HG03039 (cell line): ENCODE data around the gene FN1.
A peak's percentile ranks its signal among the peaks of the same experiment; 100 is the strongest.

Experiments
- ATAC-seq: cut with Tn5 transposase; IDR thresholded peaks from one replicate; pipeline ENCODE4 v1.9.1; 2021; ENCODE audit warnings: mild to moderate bottlenecking, moderate library complexity; ENCODE audit not compliant: unreplicated experiment

Gene FN1

GRCh38 chr2:215442401-215442787 is 6.5 kb upstream of the FN1 start:
- ATAC-seq: no peak

- ATAC-seq: no peak
Measured at GRCh38 chr2:215441560-215442400, 5.9 kb upstream of the FN1 start.

GRCh38 chr2:215439980-215440512 is 4.2 kb upstream of the FN1 start:
- ATAC-seq: no peak

- no peak for ATAC-seq
Measured at GRCh38 chr2:215439404-215439803, 3.5 kb upstream of the FN1 start.

GRCh38 chr2:215437614-215438013 is 1.7 kb upstream of the FN1 start:
- ATAC-seq: no peak

GRCh38 chr2:215436705-215437565 is 1.1 kb upstream of the FN1 start:
- no peak for ATAC-seq

GRCh38 chr2:215435280-215435869 is 493 bp downstream of the FN1 start:
- peak; percentile 21 for ATAC-seq

GRCh38 chr2:215434447-215435279 is 1.2 kb downstream of the FN1 start:
- no peak for ATAC-seq

GRCh38 chr2:215432759-215433594 is 2.9 kb downstream of the FN1 start:
- no peak for ATAC-seq

- ATAC-seq: no peak
Measured at GRCh38 chr2:215431778-215432758, 3.8 kb downstream of the FN1 start.

- ATAC-seq: no peak
Measured at GRCh38 chr2:215431290-215431689, 4.6 kb downstream of the FN1 start.

GRCh38 chr2:215430528-215431187 is 5.2 kb downstream of the FN1 start:
- ATAC-seq: no peak

GRCh38 chr2:215429424-215429823 is 6.4 kb downstream of the FN1 start:
- no peak for ATAC-seq

- no peak for ATAC-seq
Measured at GRCh38 chr2:215428060-215428910, 7.6 kb downstream of the FN1 start.

GRCh38 chr2:215427585-215427984 is 8.3 kb downstream of the FN1 start:
- ATAC-seq: no peak

GRCh38 chr2:215425021-215425782 is 10.7 kb downstream of the FN1 start:
- ATAC-seq: no peak
